Ascending aorta (tissue), 2 donors: ENCODE measurements around the gene PLSCR3. TPM values are rescaled to one million over a fixed set of nuclear protein-coding genes. Genes with fewer than 3 reads are reported as not detected.

ENCODE experiments used
- DNase-seq, 2 donors: peaks; one replicate each; pipeline ENCODE4 v3.0.0-alpha.2; 2019; ENCODE audit warnings: low spot score in 2 of 2
- H3K27ac ChIP-seq, 2 donors: fragments of 200-600 bp; sonication (generic); one replicate each; pipeline ENCODE4 v1.5.1; 2016 to 2017; ENCODE audit warnings: mild to moderate bottlenecking in 1 of 2
- H3K27me3 ChIP-seq: fragments of 200-600 bp; sonication (generic); one replicate; pipeline ENCODE4 v1.5.1; 2017
- H3K36me3 ChIP-seq, 2 donors: fragments of 200-600 bp; sonication (generic); one replicate each; pipeline ENCODE4 v1.5.1; 2016
- H3K4me1 ChIP-seq, 2 donors: fragments of 200-600 bp; sonication (generic); one replicate each; pipeline ENCODE4 v1.5.1; 2016 to 2017; ENCODE audit warnings: mild to moderate bottlenecking in 1 of 2
- H3K4me3 ChIP-seq, 2 donors: fragments of 200-600 bp; sonication (generic); one replicate each; pipeline ENCODE4 v1.5.1; 2016 to 2017; ENCODE audit warnings: mild to moderate bottlenecking in 1 of 2
- H3K9me3 ChIP-seq, 2 donors: fragments of 200-600 bp; sonication (generic); one replicate each; pipeline ENCODE4 v1.5.1; 2016
- CTCF ChIP-seq, 3 experiments: fragments of 200-600 bp in 2 of 3; fragments of 450-650 bp in 1 of 3; sonication (generic) in 2 of 3; IDR thresholded peaks; one replicate each; pipeline ENCODE4 v1.5.1; 2016 to 2019; ENCODE audit warnings: antibody characterized with exemption in 3 of 3, mild to moderate bottlenecking in 1 of 3, moderate library complexity in 1 of 3
- intact Hi-C: fragments of 100-400 bp; cut with DNase I; formaldehyde crosslinking; loops from one replicate; pipeline ENCODE4 v1.15.1; 2023
- total RNA-seq: library from RNA; depleted of rRNA; stranded (reverse); fragments of >200 nt; gene quantifications from one replicate; pipeline ENCODE4 v1.1.0, GENCODE V29; 2016

Gene PLSCR3
- total RNA-seq, 1 donor from 2014 or later: 297 TPM

GRCh38 chr17:7425316-7425715 is 31.0 kb upstream of the PLSCR3 start, which contains the start of gene SPEM2:
SPEM2 (plus strand) TSS chr17:7425616; CDS start chr17:7425689, 73 bp downstream.
- no peak within 1 kb of the TSS for H3K4me3 ChIP-seq
- no peaks in the 10 kb centered on the region for H3K4me1 ChIP-seq
- DNase-seq: no peak
- no peak for TF ChIP-seq CTCF (IDR thresholded peaks at IDR 0.05)
- H3K27me3 ChIP-seq: no peaks in the 10 kb centered on the region
- H3K36me3 ChIP-seq: no peaks in the 10 kb centered on the region
- no peaks in the 10 kb centered on the region for H3K9me3 ChIP-seq
- H3K27ac ChIP-seq: no peak within 1 kb of the TSS
- intact Hi-C loops: no loop called here

DNA sequence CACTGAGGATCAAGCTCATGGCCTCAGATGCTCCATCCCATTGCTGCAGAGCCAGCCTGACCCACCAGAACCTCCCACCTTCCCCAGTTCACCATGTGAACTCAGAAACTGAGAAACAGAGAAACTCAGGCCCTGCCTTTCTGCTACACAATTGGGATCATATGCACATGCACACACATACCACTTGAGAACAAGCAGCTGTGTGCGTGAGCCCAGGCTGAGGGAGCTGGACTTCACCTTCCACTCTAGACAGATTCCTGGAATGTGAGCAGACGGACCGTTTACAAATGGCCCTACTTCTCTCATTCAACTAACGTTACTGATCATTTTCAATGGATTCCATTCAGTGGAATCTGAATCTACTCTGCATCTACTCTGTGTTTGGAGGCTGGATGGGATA is 29.4 kb upstream of the PLSCR3 start:
- intact Hi-C loops: no loop called here
- no peaks in the 10 kb centered on the region for H3K9me3 ChIP-seq
- H3K36me3 ChIP-seq: no peaks in the 10 kb centered on the region
- no peak overlapping the region for H3K4me3 ChIP-seq
- no peak for TF ChIP-seq CTCF (IDR thresholded peaks at IDR 0.05)
- no peaks in the 10 kb centered on the region for H3K4me1 ChIP-seq
- H3K27me3 ChIP-seq: no peaks in the 10 kb centered on the region
- H3K27ac ChIP-seq: no peak overlapping the region
- DNase-seq: no peak

- no peak for DNase-seq
Observed at GRCh38 chr17:7421186-7421585, 26.9 kb upstream of the PLSCR3 start.

GRCh38 chr17:7419819-7420610 is 25.7 kb upstream of the PLSCR3 start, which contains the start of gene SPEM1:
SPEM1 (plus strand) TSS chr17:7420324; CDS start chr17:7420385, 61 bp downstream.
- H3K27me3 ChIP-seq: no peaks in the 10 kb centered on the region
- no peak within 1 kb of the TSS for H3K27ac ChIP-seq
- H3K9me3 ChIP-seq: no peaks in the 10 kb centered on the region
- intact Hi-C loops: no loop called here
- H3K36me3 ChIP-seq: peaks cover 10 to 21% of the 10 kb centered on the region in 2 donors
- no peak for DNase-seq
- H3K4me3 ChIP-seq: no peak within 1 kb of the TSS
- no peaks in the 10 kb centered on the region for H3K4me1 ChIP-seq
- no peak for TF ChIP-seq CTCF (IDR thresholded peaks at IDR 0.05)

More at GRCh38 chr17:7421186-7421585, 26.9 kb upstream of the PLSCR3 start:
- Histone ChIP-seq H3K27ac (no peak overlapping the region), H3K36me3 (peaks cover 5 to 12% of the 10 kb centered on the region in 2 donors), H3K4me3 (no peak overlapping the region), H3K27me3 (no peaks in the 10 kb centered on the region), H3K4me1 (no peaks in the 10 kb centered on the region), H3K9me3 (no peaks in the 10 kb centered on the region)
- intact Hi-C loops: no loop called here
- TF ChIP-seq CTCF (IDR thresholded peaks at IDR 0.05): no peak

GRCh38 chr17:7418472-7419152 is 24.3 kb upstream of the PLSCR3 start:
- no peak for DNase-seq
- Histone ChIP-seq H3K4me3 (no peak overlapping the region), H3K4me1 (no peaks in the 10 kb centered on the region), H3K9me3 (no peaks in the 10 kb centered on the region), H3K27me3 (no peaks in the 10 kb centered on the region), H3K36me3 (peaks cover 10 to 22% of the 10 kb centered on the region in 2 donors), H3K27ac (no peak overlapping the region)
- TF ChIP-seq CTCF (IDR thresholded peaks at IDR 0.05): no peak
- intact Hi-C loops: no loop called here
